Left lung (tissue), 10 donors: ENCODE measurements around the gene RALGAPB. TPM values are rescaled to one million over a fixed set of nuclear protein-coding genes. Genes with fewer than 3 reads are reported as not detected.

Experiments used
- ATAC-seq: fragments of 200-7000 bp; cut with Tn5 transposase; one replicate; pipeline ENCODE4 v1.9.1; 2020; ENCODE audit warnings: moderate library complexity
- DNase-seq, 4 donors: peaks; one replicate each; pipeline ENCODE4 v3.0.0-alpha.2; 2013 to 2020
- H3K27ac ChIP-seq, 2 donors: fragments of 200-600 bp; sonication (generic) in 1 of 2; one replicate each; pipeline versions ENCODE4 v1.5.0 to v1.8.0; 2020 to 2021
- H3K27me3 ChIP-seq, 2 donors: fragments of 200-600 bp; sonication (generic) in 1 of 2; one replicate each; pipeline versions ENCODE4 v1.5.0 to v1.8.0; 2020 to 2021
- H3K36me3 ChIP-seq, 2 donors: fragments of 200-600 bp; sonication (generic) in 1 of 2; one replicate each; pipeline versions ENCODE4 v1.5.0 to v1.8.0; 2020 to 2021
- H3K4me1 ChIP-seq, 2 donors: fragments of 200-600 bp; one replicate each; pipeline ENCODE4 v1.8.0; 2021
- H3K4me3 ChIP-seq, 2 donors: fragments of 200-600 bp; sonication (generic) in 1 of 2; one replicate each; pipeline versions ENCODE4 v1.5.0 to v1.8.0; 2020 to 2021; ENCODE audit warnings: mild to moderate bottlenecking in 1 of 2
- H3K9me3 ChIP-seq, 2 donors: fragments of 200-600 bp; sonication (generic) in 1 of 2; one replicate each; pipeline versions ENCODE4 v1.5.0 to v1.8.0; 2020 to 2021
- CTCF ChIP-seq, 2 donors: fragments of 200-600 bp; sonication (generic) in 1 of 2; IDR thresholded peaks; one replicate each; pipeline versions ENCODE4 v1.5.0 to v1.8.0; 2021; ENCODE audit warnings: antibody characterized with exemption in 2 of 2
- intact Hi-C, 2 donors: fragments of 100-400 bp; cut with DNase I; formaldehyde crosslinking; loops; one replicate each; pipeline versions ENCODE4 v1.11.2 to v1.14.2; 2022
- polyA plus RNA-seq, 6 donors: library from polyadenylated mRNA; unstranded; fragments of 120-200 nt; gene quantifications; one replicate each; pipeline ENCODE4 v1.2.1, GENCODE V29; 2013; ENCODE audit not compliant: insufficient read length in 6 of 6
- total RNA-seq, 2 donors: library from RNA; stranded (reverse); fragmentation: NEBNext Ultra II Directional; extraction: Animal tissue kit (Norgen Biotek cat#: 25700); gene quantifications; one replicate each; pipeline ENCODE4 v1.2.1, GENCODE V29; 2021
- donor health status: DM: no; HTN: yes; CAD: no.
- donor health status: DM: no; HTN: no; CAD: no.

Gene RALGAPB
- total and polyA plus RNA-seq, 8 donors, result 29.6 to 38.4 (median 35.8) TPM

GRCh38 chr20:38600057-38600456 is 127.4 kb downstream of the RALGAPB start:
- no peak overlapping the region for H3K27ac ChIP-seq
- H3K27me3 ChIP-seq, result peaks cover 20 to 54% of the 10 kb centered on the region in 2 donors
- H3K4me3 ChIP-seq, result no peak overlapping the region
- no peaks in the 10 kb centered on the region for H3K4me1 ChIP-seq
- no peaks in the 10 kb centered on the region for H3K9me3 ChIP-seq
- no peak for DNase-seq
- no peak for TF ChIP-seq CTCF (IDR thresholded peaks at IDR 0.05)
- ATAC-seq, result no peak
- H3K36me3 ChIP-seq, result no peaks in the 10 kb centered on the region
- intact Hi-C loops, result no loop called here

- intact Hi-C loops, result no loop called here
- no peak for TF ChIP-seq CTCF (IDR thresholded peaks at IDR 0.05)
- H3K4me3 ChIP-seq, result no peak within 1 kb of the TSS
- DNase-seq (peak in 2 of 4 donors; percentile 13 to 79), ATAC-seq (peak; percentile 65)
- H3K9me3 ChIP-seq, result no peaks in the 10 kb centered on the region
- H3K36me3 ChIP-seq, result no peaks in the 10 kb centered on the region
- H3K27me3 ChIP-seq, result peaks cover 20 to 66% of the 10 kb centered on the region in 2 donors
- H3K4me1 ChIP-seq, result no peaks in the 10 kb centered on the region
- H3K27ac ChIP-seq, result no peak within 1 kb of the TSS
These were observed 128.9 kb downstream of the RALGAPB start, which contains the start of gene ARHGAP40 for GRCh38 chr20:38601216-38602184. TSS of gene ARHGAP40 (plus strand) at chr20:38601809.

- ATAC-seq, result no peak
- no peak for TF ChIP-seq CTCF (IDR thresholded peaks at IDR 0.05)
- intact Hi-C loops, result no loop called here
- H3K27me3 ChIP-seq, result peaks cover 20 to 72% of the 10 kb centered on the region in 2 donors
- H3K27ac ChIP-seq, result no peak overlapping the region
- H3K36me3 ChIP-seq, result no peaks in the 10 kb centered on the region
- H3K9me3 ChIP-seq, result no peaks in the 10 kb centered on the region
- H3K4me1 ChIP-seq, result no peaks in the 10 kb centered on the region
- H3K4me3 ChIP-seq, result no peak overlapping the region
- no peak for DNase-seq
These were observed 129.5 kb downstream of the RALGAPB start for GRCh38 chr20:38602185-38602581.

- no peak overlapping the region for H3K4me3 ChIP-seq
- no peaks in the 10 kb centered on the region for H3K9me3 ChIP-seq
- no peak overlapping the region for H3K27ac ChIP-seq
- no peaks in the 10 kb centered on the region for H3K4me1 ChIP-seq
- DNase-seq, result no peak
- intact Hi-C loops, result no loop called here
- peaks cover 20 to 76% of the 10 kb centered on the region in 2 donors for H3K27me3 ChIP-seq
- H3K36me3 ChIP-seq, result no peaks in the 10 kb centered on the region
- TF ChIP-seq CTCF (IDR thresholded peaks at IDR 0.05), result no peak
- ATAC-seq, result no peak
These were observed 130.6 kb downstream of the RALGAPB start for GRCh38 chr20:38603286-38603685.

GRCh38 chr20:38604873-38605303 is 132.2 kb downstream of the RALGAPB start:
- no peak for DNase-seq
- Histone ChIP-seq H3K27me3 (peaks cover 20 to 71% of the 10 kb centered on the region in 2 donors), H3K36me3 (no peaks in the 10 kb centered on the region), H3K27ac (no peak overlapping the region), H3K4me1 (no peaks in the 10 kb centered on the region), H3K9me3 (no peaks in the 10 kb centered on the region), H3K4me3 (no peak overlapping the region)
- peak; percentile 85 for ATAC-seq
- no peak for TF ChIP-seq CTCF (IDR thresholded peaks at IDR 0.05)
- intact Hi-C loops, result no loop called here
